Activated CD8-positive, alpha-beta memory T cell treated with anti-CD3 and anti-CD28 coated beads for 1 hour (primary cell): ENCODE results near the gene HMGCR.

Experiments used
- DNase-seq, 2 donors: peaks; one replicate each; pipeline ENCODE4 v3.0.0-alpha.2; 2020; ENCODE audit warnings: low read depth in 1 of 2; ENCODE audit errors: extremely low read depth in 1 of 2

Gene HMGCR

DNA sequence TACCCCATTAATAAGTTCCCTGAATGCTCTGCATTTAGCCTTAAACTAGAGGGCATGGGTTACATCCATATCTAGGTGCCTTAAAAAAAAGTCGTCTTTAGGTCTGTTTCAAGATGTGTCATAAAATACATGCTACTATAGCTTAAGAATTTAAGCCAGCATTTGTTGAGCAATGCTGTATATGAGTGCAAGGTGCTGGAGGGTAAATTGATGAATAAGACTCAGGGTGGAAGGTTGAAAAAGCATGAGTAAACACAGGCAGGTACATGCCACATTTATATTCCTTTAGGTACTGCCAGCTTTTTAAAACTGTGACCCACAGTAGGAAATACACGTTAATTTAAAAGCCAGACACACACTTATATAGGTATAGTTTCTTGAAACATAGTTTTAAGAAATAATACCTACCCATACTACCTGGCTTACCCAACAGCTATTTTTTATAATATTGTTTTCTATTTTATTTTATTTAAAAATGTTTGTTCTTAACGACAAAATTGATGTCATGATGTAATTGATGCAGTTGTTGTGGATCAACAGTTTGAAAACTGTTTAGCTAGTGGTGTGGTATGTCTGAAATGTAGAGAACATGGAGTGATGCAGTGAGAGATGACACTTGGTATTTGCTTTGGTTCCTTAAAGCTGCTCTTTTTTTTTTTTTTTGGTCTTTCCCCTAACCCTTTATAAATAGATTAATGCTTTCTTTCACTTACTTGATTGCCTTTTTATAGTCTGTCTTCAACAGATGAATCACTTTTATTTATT, 3.9 kb downstream of the HMGCR start:
- no peak for DNase-seq

DNA sequence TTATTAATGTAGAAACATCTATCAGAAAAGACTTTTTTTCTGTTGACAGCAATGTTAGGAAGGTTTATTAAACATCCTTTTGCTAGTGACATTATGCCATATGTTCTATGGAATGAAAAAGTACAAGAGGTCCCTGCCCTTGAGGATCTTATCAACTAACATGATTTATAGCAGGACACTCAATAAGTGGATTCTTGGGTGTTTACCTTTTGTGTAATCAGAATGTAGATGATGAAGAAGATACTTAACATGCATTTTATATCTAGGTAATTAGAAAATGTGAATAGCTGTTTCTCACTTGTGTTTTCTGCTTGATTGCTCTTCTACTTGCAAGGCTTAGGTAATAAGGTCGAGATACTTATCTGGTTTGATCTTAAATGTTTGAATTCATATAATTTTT, 4.9 kb downstream of the HMGCR start:
- no peak for DNase-seq

DNA sequence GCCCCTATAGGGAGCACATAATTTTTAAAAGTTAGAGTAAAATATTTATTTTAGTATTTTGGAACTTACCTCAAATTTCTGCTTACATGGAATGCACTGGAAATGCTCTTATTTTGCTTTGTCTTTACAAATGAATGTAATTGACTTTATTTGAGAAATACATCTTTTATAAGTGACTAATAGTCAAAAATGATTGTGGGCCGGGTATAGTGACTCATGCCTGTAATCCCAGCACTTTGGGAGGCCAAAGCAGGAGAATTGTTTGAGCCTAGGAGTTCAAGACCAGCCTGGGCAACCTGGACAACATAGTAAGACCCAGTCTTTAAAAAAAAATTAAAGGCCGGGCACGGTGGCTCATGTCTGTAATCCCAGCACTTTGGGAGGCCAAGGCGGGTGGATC, 5.8 kb downstream of the HMGCR start:
- no peak for DNase-seq

DNA sequence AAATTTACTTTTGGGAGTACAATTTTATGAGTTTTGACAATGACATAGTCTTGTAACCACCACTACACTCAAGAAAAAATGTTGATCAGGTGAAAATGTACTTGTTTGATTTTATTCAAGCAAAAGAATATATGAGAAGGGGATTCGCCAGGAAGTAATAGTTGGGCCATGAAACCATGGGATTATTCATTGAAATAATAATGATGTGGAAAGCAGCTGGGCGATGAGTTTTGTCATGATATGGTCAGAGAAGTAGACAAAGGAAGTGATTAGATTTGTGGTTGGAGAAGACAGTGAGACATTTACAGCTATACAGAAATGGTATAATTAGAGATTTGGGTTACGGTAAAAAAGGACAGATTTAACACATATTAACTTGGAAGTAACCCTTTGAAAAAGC, 11.2 kb downstream of the HMGCR start:
- DNase-seq, result no peak

DNA sequence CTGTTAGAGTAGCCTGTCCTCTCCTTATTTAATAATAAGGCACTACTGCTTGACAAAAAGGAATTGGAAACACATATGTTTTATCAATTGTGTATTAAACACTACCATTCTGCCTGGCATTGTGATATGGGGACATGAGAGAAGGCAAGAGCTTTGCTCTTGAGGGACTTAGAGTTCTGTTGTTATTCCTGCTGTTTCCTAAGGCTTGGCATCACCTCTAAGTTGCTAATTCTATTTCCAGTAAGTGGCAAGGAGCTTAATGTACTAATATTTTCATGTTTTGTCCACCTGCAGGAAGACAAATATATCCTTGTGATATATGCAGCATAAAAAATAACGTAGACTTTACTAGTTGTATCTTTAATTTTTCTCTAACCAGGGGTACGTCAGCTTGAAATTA, 12.6 kb downstream of the HMGCR start:
- no peak for DNase-seq

DNA sequence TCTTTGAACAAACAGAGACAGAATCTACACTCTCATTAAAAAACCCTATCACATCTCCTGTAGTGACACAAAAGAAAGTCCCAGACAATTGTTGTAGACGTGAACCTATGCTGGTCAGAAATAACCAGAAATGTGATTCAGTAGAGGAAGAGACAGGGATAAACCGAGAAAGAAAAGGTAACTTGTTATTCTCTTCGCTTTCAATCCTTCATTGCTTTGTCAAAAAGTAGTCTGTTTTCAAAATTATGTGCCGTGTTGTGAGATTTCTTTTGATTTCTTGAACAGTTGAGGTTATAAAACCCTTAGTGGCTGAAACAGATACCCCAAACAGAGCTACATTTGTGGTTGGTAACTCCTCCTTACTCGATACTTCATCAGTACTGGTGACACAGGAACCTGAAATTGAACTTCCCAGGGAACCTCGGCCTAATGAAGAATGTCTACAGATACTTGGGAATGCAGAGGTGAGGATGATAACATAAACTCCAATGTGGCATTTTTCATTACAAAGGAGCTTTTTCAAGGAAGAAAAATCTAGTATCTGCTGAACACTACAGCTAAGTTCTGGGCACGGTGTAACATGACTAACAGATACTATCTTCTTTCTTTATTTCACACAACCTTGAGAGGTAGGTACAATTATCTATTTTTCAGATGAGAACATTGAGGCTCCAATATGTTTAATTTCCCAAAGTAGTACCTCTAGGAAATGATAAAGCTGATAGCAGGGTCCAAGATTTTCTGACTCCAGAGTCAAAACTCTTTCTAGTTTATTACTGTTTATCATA, 14.3 kb downstream of the HMGCR start:
- no peak for DNase-seq

DNA sequence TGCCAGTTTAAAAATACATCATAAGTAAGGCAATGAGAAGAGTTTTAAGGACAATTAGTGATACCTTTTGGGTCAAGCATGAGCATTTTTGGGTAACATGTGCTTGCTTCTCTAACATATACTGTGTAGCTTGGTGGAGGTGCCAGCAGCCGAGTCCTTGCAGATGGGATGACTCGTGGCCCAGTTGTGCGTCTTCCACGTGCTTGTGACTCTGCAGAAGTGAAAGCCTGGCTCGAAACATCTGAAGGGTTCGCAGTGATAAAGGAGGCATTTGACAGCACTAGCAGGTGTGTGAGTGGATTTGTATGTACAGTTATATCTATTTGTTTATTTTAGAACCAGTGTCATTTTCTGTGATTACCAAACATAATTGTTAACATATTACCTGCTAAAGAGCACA, 18.2 kb downstream of the HMGCR start:
- no peak for DNase-seq

DNA sequence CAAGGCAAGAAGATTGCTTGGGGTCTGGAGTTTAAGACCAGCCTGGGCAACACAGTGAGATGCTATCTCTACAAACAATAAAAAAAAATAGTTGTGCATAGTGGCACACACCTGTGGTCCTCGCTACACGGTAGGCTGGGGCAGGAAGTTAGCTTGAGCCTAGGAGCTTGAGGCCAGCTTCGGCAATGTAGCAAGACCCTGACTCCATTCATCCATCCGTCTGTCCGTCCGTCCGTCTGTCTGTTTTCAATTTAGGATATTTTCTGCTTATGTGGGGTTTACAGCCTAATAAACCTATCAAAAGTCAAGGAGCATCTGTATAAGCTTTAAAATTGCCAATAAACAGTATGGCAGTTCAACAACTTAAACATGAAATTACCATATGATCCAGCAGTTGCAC, 19.7 kb downstream of the HMGCR start:
- no peak for DNase-seq

DNA sequence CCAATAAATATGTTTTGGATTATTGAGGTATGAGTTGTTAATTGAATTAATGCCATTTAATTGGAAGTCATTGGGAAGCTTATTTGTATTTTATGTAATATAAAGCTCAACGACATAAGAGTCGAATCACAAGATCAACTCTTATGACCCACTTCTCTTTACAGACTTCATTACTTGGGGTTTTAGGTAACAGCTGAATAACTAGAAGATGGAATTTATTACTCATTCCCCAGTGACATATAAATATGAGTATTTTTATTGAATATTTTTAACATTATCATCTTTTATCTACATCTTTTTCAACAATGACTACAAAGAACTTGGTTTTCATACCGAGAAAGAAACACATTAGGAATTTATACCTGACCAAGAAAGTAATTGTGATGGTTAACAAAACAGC, 21.1 kb downstream of the HMGCR start:
- no peak for DNase-seq

DNA sequence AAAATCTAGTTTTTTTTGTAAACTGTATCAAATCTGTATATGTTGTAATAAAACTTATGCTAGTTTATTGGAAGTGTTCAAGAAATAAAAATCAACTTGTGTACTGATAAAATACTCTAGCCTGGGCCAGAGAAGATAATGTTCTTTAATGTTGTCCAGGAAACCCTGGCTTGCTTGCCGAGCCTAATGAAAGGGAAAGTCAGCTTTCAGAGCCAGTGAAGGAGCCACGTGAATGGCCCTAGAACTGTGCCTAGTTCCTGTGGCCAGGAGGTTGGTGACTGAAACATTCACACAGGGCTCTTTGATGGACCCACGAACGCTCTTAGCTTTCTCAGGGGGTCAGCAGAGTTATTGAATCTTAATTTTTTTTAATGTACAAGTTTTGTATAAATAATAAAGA, 24.3 kb downstream of the HMGCR start:
- no peak for DNase-seq

DNA sequence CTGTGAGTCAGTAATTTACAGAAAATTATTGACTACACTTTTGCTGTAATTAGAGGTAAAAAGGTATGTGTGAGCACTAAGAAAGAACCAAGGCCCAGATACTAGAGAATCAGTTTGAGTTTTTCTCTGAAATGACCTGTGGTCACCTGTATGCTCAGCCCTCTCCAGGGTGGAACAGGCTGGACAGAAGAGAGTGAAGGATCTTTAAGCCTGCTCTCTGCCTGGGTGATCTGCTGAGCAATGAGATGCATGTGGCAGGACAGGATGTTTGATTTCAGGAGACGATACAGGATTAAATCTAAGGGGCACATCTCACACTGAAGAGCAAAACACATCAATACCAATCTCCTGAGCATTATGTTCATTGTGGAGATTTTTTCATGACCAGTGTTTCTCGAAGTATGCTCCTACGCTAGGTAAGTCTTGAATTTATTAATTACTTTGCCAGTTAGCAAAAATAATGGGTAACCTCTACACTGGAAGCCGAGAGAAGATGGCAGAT, 25.5 kb downstream of the HMGCR start:
- no peak for DNase-seq

DNA sequence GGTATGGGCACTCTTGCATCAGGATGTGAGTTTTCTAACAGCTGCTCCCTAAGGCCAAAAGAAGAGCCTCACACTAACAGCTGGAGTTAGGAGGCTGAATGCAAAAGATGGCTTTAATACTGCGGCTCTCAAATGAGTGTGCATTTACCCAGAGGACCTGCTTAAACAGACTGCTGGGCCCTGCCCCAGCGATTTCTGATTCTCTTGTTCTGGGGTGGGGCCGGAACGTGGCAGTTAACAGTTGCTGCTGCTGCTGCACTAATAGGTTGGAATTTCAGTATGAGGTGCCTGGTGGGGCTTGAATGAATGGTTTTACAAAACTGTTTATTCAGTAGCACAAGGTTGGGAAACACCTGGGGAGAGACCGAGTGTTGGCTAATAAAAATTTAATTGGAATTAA, 26.1 kb downstream of the HMGCR start:
- DNase-seq, result no peak

DNA sequence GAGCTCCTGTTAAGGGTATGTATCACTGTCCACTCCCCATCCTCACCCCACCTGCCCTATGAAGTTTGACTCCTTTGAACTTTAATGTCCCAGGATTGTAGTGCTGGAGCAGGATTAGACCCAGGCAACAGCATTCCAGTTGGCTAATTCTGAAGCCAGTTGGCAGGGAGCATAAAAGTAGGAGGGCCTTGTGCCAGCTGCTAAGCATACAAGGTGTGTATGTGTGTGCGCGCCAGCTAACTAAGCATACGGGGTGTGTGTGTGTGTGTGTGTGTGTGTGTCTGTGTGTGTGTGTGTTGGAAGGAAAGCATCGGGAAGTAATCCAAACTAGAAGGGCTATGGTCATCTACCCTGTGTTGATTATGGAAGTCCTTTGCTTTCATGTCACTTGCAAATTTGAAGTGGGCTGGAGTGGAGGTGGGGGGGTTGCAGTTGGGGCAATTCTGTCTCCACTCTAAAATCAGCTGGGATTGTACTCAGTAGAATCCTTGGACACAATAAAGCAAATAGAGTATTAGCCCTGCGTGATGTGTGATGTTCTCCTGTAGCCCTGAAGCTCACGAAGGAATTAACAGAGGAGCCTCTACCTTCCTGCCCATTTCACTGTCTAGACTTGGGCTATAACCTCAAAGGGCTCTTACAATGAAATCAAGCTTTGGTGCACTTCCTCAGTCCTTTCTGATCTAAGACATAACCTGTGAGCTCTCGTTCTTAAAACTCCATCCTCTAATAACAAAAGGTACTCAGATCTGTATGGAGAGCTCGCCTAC, 26.9 kb downstream of the HMGCR start:
- DNase-seq, result no peak

DNA sequence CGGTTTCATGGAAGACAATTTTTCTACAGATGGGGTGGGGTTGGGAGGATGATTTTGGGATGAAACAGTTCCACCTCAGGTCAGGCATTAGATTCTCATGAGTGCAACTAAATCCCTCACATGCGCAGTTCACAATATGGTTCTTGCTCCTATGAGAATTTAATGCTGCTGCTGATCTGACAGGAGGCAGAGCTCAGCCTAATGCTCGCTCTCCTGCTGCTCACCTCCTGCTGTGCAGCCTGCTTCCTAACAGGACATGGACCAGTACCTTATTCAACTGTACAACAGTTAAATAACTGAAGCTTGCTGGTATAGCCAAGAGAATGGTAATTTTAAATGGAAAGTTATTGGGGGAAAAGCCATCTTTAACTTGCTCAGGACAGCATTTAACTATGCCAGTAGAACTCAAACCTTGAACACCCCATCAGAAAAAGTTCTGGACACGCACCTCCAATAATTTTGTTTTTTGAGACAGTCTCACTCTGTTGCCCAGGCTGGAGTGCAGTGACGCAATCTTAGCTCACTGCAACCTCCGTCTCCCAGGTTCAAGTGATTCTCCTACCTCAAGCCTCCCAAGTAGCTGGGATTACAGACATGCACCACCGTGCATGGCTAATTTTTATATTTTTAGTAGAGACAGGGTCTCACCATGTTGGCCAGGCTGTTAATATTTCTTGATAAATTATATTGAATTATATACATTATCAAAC, 27.7 kb downstream of the HMGCR start:
- no peak for DNase-seq

DNA sequence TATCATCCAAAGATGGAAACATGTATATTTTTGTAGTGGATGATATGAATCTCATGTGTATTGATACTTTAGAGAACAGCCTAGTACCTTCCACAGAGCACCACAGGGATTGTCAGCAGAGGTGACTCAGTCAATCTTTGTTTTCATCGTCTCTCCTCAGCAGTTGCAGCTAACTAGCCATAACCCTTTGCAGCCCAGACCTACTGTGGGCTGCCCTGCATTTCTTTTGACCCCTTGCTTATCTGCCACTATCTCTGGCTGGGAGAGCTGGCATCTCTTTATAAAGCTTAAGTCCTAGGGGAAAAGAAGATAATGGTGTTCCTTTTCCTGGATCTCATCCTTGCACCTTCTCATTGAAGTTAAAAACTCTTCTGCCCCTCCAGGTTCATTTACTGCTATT, 28.7 kb downstream of the HMGCR start:
- DNase-seq, result no peak

DNA sequence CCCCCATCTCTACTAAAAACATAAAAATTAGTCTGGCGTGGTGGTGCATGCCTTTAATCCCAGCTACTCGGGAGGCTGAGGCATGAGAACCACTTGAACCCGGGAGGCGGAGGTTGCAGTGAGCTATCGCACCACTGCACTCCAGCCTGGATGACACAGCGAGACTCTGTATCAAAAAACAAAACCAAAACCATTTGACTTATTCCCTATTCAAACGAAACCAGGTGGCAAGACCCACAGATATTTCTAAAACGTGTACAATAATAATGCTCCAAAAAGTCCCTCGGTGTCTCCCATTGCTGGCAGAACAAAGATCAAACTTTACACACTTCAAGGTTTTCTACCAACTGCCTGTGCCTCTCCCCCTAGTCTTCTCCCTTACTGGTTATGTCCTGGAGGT, 29.8 kb downstream of the HMGCR start:
- no peak for DNase-seq

DNA sequence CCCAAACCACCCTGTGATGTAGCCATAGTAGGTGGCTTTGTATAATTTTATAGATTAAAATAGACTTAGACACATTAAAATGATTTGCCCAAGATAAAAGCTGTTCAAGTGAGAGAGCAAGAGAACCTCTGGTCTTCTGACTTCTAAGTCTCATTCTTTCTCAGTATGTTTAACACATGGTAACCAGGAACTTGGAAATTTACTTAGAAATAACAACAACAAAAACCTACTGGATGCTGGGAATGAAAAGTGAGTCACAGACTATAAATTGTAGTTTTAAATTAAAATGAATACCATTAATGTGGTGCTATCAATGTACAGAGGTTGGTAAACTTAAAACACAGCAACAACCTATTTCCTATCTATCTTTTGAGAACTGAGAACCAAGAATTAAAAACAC, 30.4 kb downstream of the HMGCR start:
- no peak for DNase-seq

DNA sequence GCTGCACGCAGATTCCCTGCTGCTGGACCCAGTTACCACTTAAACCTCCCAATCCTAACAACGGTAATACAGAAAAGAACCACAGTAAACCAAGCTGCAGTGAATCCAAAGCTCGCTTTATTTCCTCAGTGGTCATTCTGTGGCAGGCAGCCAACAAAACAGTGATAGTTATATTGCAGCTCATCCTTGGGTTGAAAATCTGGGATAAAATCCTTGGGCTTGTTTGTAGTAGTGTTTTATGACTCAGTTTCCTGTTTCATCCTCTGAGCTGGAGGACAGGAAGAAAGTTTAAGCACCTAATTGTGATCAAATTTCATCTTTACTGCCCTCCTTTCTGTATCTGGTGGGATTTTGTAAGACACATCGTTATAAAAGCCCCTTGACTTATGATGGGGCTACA, 31.4 kb downstream of the HMGCR start:
- no peak for DNase-seq

DNA sequence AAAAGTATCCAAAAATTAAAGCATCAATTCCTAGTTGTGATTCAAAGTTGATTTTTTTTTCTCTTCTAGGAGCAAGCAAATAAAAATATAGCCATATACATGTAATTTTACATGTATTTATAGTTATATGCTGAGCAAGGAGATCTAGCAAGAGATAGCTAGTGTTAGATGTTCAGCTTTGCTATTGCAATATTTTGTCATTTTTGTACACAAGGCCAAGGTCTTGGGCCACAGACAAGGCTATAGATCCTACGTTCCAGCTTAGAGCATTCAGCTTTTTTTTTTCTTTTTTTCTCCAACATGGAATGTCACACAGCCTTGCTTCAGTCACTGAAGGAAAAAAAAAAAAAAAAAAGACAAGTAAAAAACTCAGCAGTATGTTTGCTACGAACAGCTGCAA, 36.8 kb downstream of the HMGCR start:
- DNase-seq, result no peak

DNA sequence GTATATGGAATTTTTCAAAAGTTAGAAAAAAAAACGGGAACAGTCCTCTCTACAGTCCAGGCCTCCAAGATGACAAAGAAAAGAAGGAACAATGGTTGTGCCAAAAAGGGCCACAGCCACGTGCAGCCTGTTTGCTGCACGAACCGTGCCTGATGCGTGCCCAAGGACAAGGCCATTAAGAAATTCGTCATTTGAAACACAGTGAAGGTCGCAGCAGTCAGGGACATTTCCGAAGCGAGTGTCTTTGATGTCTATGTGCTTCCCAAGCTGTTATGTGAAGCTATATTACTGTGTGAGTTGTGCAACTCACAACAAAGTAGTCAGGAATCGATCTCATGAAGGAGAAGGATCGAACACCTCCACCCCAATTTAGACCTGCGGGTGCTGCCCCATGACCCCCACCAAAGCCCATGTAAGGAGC, 37.4 kb downstream of the HMGCR start:
- DNase-seq, result no peak

DNA sequence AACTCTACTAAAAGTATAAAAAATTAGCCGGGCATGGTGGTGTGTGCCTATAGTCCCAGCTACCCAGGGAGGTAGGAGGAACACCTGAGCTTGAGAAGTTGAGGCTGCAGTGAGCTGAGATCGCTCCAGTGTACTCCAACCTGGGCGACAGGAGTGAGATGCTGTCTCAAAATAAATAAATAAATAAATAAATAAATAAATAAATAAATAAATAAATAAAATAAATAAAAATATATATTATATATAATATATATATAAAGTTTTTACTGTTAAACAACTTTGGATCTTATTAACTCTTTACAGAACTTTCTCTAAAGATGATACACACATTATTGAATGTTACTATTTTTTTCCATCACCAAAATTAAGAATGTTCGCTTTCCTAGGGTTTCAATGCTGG, 38.4 kb downstream of the HMGCR start:
- DNase-seq, result no peak
